ENCODE measurements around the gene NSUN6. TPM values are rescaled to one million over a fixed set of nuclear protein-coding genes. Genes with fewer than 3 reads are reported as not detected.

The NSUN6 gene
- total and polyA plus RNA-seq, 4 donors, result 16.3 to 47.6 (median 25.0) TPM

DNA sequence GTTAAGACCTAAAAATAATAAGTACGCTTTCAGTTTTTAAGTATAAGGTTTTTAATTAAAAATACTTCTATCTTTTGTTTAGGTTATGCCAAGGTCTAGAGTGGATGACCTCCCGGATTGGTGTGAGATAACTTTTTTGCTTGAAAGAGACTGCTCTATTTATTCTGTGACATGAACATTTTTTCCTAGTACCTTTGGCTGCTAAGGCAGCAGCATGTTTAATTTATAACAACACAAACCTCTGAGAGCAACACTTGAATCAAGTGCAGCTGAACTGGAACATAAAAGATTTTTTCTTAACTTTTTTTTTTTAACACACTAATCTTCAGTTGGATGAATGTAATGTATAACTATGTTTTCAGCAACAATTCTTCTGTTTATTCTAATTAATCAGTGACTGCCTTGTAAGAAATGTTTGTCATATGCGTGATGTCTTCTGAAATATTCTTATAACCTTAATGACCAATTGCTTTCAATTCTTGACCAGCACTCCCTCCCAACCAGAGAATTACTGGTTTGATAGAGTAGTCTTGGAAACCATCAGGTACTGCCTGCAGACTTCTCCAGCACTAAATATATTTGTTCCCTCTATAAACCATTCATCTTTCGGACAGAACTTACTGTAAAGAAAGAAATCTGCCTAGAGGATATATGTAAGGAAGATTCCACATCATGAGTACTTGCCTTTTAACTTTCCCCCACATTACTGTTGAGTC lies 23.9 kb upstream of the NSUN6 start:
- no peak overlapping the region for H3K9ac ChIP-seq (ENCODE audit: low read depth in 1 of 2, low read length in 2 of 2)
- no peak for DNase-seq (ENCODE audit: low spot score)
- no peak overlapping the region for H3K27ac ChIP-seq (ENCODE audit: low read depth in 1 of 2, low read length in 2 of 2)
- H3K9me3 ChIP-seq (ENCODE audit: control insufficient read depth in 4 of 4, low read length in 3 of 4), result no peaks in the 10 kb centered on the region
- WGBS, result 92% methylated on average over 4 of the region's 4 CpGs
- TF ChIP-seq SP1 (IDR thresholded peaks at IDR 0.05) (no peak), YY1 (IDR thresholded peaks at IDR 0.05) (no peak), FOXA2 (IDR thresholded peaks at IDR 0.05) (no peak)
- TF ChIP-seq, protein P1, sequence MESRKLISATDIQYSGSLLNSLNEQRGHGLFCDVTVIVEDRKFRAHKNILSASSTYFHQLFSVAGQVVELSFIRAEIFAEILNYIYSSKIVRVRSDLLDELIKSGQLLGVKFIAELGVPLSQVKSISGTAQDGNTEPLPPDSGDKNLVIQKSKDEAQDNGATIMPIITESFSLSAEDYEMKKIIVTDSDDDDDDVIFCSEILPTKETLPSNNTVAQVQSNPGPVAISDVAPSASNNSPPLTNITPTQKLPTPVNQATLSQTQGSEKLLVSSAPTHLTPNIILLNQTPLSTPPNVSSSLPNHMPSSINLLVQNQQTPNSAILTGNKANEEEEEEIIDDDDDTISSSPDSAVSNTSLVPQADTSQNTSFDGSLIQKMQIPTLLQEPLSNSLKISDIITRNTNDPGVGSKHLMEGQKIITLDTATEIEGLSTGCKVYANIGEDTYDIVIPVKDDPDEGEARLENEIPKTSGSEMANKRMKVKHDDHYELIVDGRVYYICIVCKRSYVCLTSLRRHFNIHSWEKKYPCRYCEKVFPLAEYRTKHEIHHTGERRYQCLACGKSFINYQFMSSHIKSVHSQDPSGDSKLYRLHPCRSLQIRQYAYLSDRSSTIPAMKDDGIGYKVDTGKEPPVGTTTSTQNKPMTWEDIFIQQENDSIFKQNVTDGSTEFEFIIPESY (IDR thresholded peaks at IDR 0.05), result no peak
- no peaks in the 10 kb centered on the region for H3K4me1 ChIP-seq (ENCODE audit: control insufficient read depth in 4 of 4, insufficient read depth in 4 of 4, low read length in 3 of 4)
- peaks cover 2 to 44% (median 39%) of the 10 kb centered on the region in 4 donors for H3K36me3 ChIP-seq (ENCODE audit: control insufficient read depth in 4 of 4, insufficient read depth in 3 of 4, low read depth in 1 of 4, low read length in 3 of 4)
- no peaks in the 10 kb centered on the region for H3K27me3 ChIP-seq (ENCODE audit: control insufficient read depth in 4 of 4, insufficient read depth in 4 of 4, low read length in 3 of 4)
- no peak overlapping the region for H3K4me3 ChIP-seq (ENCODE audit: low read depth in 1 of 3, low read length in 3 of 3)

DNA sequence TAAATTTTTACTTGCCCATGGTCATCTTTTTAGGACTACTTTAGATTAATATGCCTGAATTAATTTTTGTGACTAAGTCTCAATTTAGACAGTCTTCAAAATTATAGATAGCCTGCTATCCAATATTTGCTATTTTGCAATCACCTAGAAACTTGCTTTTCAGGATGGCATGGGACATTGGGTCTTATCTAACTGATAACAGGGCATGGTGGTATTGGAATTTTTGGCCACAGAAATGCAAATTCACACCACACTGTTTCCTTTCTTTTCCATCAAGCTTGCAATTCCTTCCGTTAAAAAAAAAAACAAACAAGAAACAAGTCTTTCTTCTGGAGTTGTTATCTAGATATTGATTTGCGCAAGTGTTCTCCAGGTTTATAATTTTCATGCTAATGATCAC lies 16.6 kb upstream of the NSUN6 start:
- H3K36me3 ChIP-seq (ENCODE audit: control insufficient read depth in 4 of 4, insufficient read depth in 3 of 4, low read depth in 1 of 4, low read length in 3 of 4), result peaks cover 0 to 18% (median 17%) of the 10 kb centered on the region in 4 donors
- H3K4me3 ChIP-seq (ENCODE audit: low read depth in 1 of 3, low read length in 3 of 3), result no peak overlapping the region
- no peak overlapping the region for H3K27ac ChIP-seq (ENCODE audit: low read depth in 1 of 2, low read length in 2 of 2)
- TF ChIP-seq GABPA (IDR thresholded peaks at IDR 0.05 in 1 of 2, conservative IDR thresholded peaks at IDR 0.05 in 1 of 2), result peak in 1 of 2 donors; percentile 23
- TF ChIP-seq, protein P2, sequence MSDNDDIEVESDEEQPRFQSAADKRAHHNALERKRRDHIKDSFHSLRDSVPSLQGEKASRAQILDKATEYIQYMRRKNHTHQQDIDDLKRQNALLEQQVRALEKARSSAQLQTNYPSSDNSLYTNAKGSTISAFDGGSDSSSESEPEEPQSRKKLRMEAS (IDR thresholded peaks at IDR 0.05), result peak; percentile 41
- peak in 1 of 2 donors; percentile 30 for TF ChIP-seq HNF4A (conservative IDR thresholded peaks at IDR 0.05)
- TF ChIP-seq, protein P1 (IDR thresholded peaks at IDR 0.05), result no peak
- TF ChIP-seq, protein P3, sequence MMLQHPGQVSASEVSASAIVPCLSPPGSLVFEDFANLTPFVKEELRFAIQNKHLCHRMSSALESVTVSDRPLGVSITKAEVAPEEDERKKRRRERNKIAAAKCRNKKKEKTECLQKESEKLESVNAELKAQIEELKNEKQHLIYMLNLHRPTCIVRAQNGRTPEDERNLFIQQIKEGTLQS (IDR thresholded peaks at IDR 0.05), result no peak
- no peak for TF ChIP-seq FOXA1 (IDR thresholded peaks at IDR 0.05)
- peak in 1 of 2 donors; percentile 16 for TF ChIP-seq RAD21 (IDR thresholded peaks at IDR 0.05)
- TF ChIP-seq YY1 (IDR thresholded peaks at IDR 0.05), result peak; percentile 44
- TF ChIP-seq RXRA (IDR thresholded peaks at IDR 0.05), result peak; percentile 7 to 34
- H3K4me1 ChIP-seq (ENCODE audit: control insufficient read depth in 4 of 4, insufficient read depth in 4 of 4, low read length in 3 of 4), result peaks cover 11 to 28% (median 20%) of the 10 kb centered on the region in 4 donors
- DNase-seq (ENCODE audit: low spot score), result no peak
- H3K9ac ChIP-seq (ENCODE audit: low read depth in 1 of 2, low read length in 2 of 2), result no peak overlapping the region
- H3K9me3 ChIP-seq (ENCODE audit: control insufficient read depth in 4 of 4, low read length in 3 of 4), result no peaks in the 10 kb centered on the region
- 54% methylated on average over 2 of the region's 2 CpGs for WGBS
- H3K27me3 ChIP-seq (ENCODE audit: control insufficient read depth in 4 of 4, insufficient read depth in 4 of 4, low read length in 3 of 4), result no peaks in the 10 kb centered on the region

DNA sequence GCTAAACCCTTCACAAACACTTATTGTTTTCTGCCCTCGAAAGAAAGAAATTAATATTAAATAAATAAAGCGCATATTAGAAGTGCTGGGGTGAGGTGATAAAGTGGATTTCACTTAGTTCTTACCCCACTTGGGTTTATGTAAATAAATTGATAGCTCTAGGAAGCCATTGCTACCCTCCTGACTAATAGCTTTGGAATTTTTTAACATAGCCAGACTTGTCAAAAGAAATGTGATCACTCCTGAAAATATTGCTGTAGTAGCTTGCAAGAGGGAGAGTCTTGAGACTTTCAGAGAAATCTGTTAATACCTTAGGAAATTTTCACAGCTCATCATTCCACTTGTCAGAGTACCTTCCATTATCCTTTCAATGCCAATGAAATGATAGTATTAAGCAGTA lies 15.4 kb upstream of the NSUN6 start:
- WGBS, result 84% methylated on average over 2 of the region's 2 CpGs
- no peaks in the 10 kb centered on the region for H3K27me3 ChIP-seq (ENCODE audit: control insufficient read depth in 4 of 4, insufficient read depth in 4 of 4, low read length in 3 of 4)
- peaks cover 0 to 16% (median 15%) of the 10 kb centered on the region in 4 donors for H3K36me3 ChIP-seq (ENCODE audit: control insufficient read depth in 4 of 4, insufficient read depth in 3 of 4, low read depth in 1 of 4, low read length in 3 of 4)
- DNase-seq (ENCODE audit: low spot score), result no peak
- no peak for TF ChIP-seq GABPA (IDR thresholded peaks at IDR 0.05 in 1 of 2, conservative IDR thresholded peaks at IDR 0.05 in 1 of 2)
- TF ChIP-seq JUND (IDR thresholded peaks at IDR 0.05), result no peak
- no peak for TF ChIP-seq FOXA1 (IDR thresholded peaks at IDR 0.05)
- TF ChIP-seq FOXA2 (IDR thresholded peaks at IDR 0.05), result no peak
- no peak for TF ChIP-seq HNF4G (IDR thresholded peaks at IDR 0.05)
- no peak for TF ChIP-seq NR2F2 (IDR thresholded peaks at IDR 0.05)
- TF ChIP-seq, protein P4, sequence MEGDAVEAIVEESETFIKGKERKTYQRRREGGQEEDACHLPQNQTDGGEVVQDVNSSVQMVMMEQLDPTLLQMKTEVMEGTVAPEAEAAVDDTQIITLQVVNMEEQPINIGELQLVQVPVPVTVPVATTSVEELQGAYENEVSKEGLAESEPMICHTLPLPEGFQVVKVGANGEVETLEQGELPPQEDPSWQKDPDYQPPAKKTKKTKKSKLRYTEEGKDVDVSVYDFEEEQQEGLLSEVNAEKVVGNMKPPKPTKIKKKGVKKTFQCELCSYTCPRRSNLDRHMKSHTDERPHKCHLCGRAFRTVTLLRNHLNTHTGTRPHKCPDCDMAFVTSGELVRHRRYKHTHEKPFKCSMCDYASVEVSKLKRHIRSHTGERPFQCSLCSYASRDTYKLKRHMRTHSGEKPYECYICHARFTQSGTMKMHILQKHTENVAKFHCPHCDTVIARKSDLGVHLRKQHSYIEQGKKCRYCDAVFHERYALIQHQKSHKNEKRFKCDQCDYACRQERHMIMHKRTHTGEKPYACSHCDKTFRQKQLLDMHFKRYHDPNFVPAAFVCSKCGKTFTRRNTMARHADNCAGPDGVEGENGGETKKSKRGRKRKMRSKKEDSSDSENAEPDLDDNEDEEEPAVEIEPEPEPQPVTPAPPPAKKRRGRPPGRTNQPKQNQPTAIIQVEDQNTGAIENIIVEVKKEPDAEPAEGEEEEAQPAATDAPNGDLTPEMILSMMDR (IDR thresholded peaks at IDR 0.05; ENCODE audit: low read depth, low read length, missing input control), result no peak
- TF ChIP-seq, protein P1 (IDR thresholded peaks at IDR 0.05), result no peak
- no peak for TF ChIP-seq TAF1 (conservative IDR thresholded peaks at IDR 0.05)
- TF ChIP-seq RXRA (IDR thresholded peaks at IDR 0.05), result no peak
- TF ChIP-seq SP1 (IDR thresholded peaks at IDR 0.05), result no peak
- TF ChIP-seq, protein P3 (IDR thresholded peaks at IDR 0.05), result no peak
- no peak for TF ChIP-seq RAD21 (IDR thresholded peaks at IDR 0.05)
- TF ChIP-seq HNF4A (conservative IDR thresholded peaks at IDR 0.05), result no peak
- no peak overlapping the region for H3K4me3 ChIP-seq (ENCODE audit: low read depth in 1 of 3, low read length in 3 of 3)
- H3K27ac ChIP-seq (ENCODE audit: low read depth in 1 of 2, low read length in 2 of 2), result no peak overlapping the region
- peaks cover 12 to 33% (median 25%) of the 10 kb centered on the region in 4 donors for H3K4me1 ChIP-seq (ENCODE audit: control insufficient read depth in 4 of 4, insufficient read depth in 4 of 4, low read length in 3 of 4)
- H3K9ac ChIP-seq (ENCODE audit: low read depth in 1 of 2, low read length in 2 of 2), result no peak overlapping the region
- H3K9me3 ChIP-seq (ENCODE audit: control insufficient read depth in 4 of 4, low read length in 3 of 4), result no peaks in the 10 kb centered on the region
